ENCODE results near the gene SNED1. TPM values are rescaled to one million over a fixed set of nuclear protein-coding genes. Genes with fewer than 3 reads are reported as not detected.

The SNED1 gene
- total RNA-seq, 2 donors from 2014 or later = 0.66 to 4.5 TPM

- Mint-ChIP-seq H3K27me3 (ENCODE audit: insufficient read depth) (peaks cover 38% of the 10 kb centered on the region), H3K4me1 (peaks cover 1% of the 10 kb centered on the region), H3K36me3 (ENCODE audit: low read depth) (no peaks in the 10 kb centered on the region), H3K4me3 (peak overlapping the region; percentile 38), H3K27ac (no peak overlapping the region), H3K9me3 (peaks cover 6% of the 10 kb centered on the region)
- TF ChIP-seq CTCF (conservative IDR thresholded peaks at IDR 0.05) = no peak
- H3K27ac ChIP-seq (ENCODE audit: low read depth, low read length) = no peak overlapping the region
- H3K36me3 ChIP-seq (ENCODE audit: control insufficient read depth, insufficient read depth, low read length) = no peaks in the 10 kb centered on the region
- WGBS, 2 experiments (ENCODE audit: insufficient coverage in 1 of 2, insufficient read length in 1 of 2) = 0% methylated on average over 14 to 51 of the region's 51 CpGs
- no peak for DNase-seq
- H3K9me3 ChIP-seq (ENCODE audit: control insufficient read depth, low read length) = peaks cover 5% of the 10 kb centered on the region
- H3K4me3 ChIP-seq (ENCODE audit: low read length) = no peak overlapping the region
- no peaks in the 10 kb centered on the region for H3K4me1 ChIP-seq (ENCODE audit: control insufficient read depth, insufficient read depth, low read length)
- peaks cover 48% of the 10 kb centered on the region for H3K27me3 ChIP-seq (ENCODE audit: control insufficient read depth, insufficient read depth, low read length, poor library complexity, severe bottlenecking)
- no peak overlapping the region for H3K9ac ChIP-seq (ENCODE audit: extremely low read depth, low read length, poor library complexity, severe bottlenecking)
Observed at GRCh38 chr2:240998706-240998994, 232 bp downstream of the SNED1 start.

GRCh38 chr2:240998995-240999791 is 775 bp downstream of the SNED1 start:
- no peaks in the 10 kb centered on the region for H3K36me3 Mint-ChIP-seq (ENCODE audit: low read depth)
- H3K27me3 ChIP-seq (ENCODE audit: control insufficient read depth, insufficient read depth, low read length, poor library complexity, severe bottlenecking) = peaks cover 48% of the 10 kb centered on the region
- H3K9me3 ChIP-seq (ENCODE audit: control insufficient read depth, low read length) = peaks cover 10% of the 10 kb centered on the region
- H3K4me3 Mint-ChIP-seq = peak overlapping the region; percentile 38
- peaks cover 1% of the 10 kb centered on the region for H3K4me1 Mint-ChIP-seq
- no peak overlapping the region for H3K9ac ChIP-seq (ENCODE audit: extremely low read depth, low read length, poor library complexity, severe bottlenecking)
- DNase-seq = peak; percentile 67
- no peaks in the 10 kb centered on the region for H3K36me3 ChIP-seq (ENCODE audit: control insufficient read depth, insufficient read depth, low read length)
- no peak for TF ChIP-seq CTCF (conservative IDR thresholded peaks at IDR 0.05)
- no peak overlapping the region for H3K27ac ChIP-seq (ENCODE audit: low read depth, low read length)
- peaks cover 41% of the 10 kb centered on the region for H3K27me3 Mint-ChIP-seq (ENCODE audit: insufficient read depth)
- 13 to 25% methylated on average over 19 to 71 of the region's 71 CpGs for WGBS, 2 experiments (ENCODE audit: insufficient coverage in 1 of 2, insufficient read length in 1 of 2)
- no peak overlapping the region for H3K4me3 ChIP-seq (ENCODE audit: low read length)
- peaks cover 12% of the 10 kb centered on the region for H3K9me3 Mint-ChIP-seq
- no peaks in the 10 kb centered on the region for H3K4me1 ChIP-seq (ENCODE audit: control insufficient read depth, insufficient read depth, low read length)
- H3K27ac Mint-ChIP-seq = no peak overlapping the region

GRCh38 chr2:240999873-241000541 is 1.6 kb downstream of the SNED1 start:
- WGBS, 2 experiments (ENCODE audit: insufficient coverage in 1 of 2, insufficient read length in 1 of 2) = 91 to 92% methylated on average over 12 to 19 of the region's 19 CpGs
- peaks cover 48% of the 10 kb centered on the region for H3K27me3 ChIP-seq (ENCODE audit: control insufficient read depth, insufficient read depth, low read length, poor library complexity, severe bottlenecking)
- H3K4me3 ChIP-seq (ENCODE audit: low read length) = no peak overlapping the region
- Mint-ChIP-seq H3K4me1 (peaks cover 1% of the 10 kb centered on the region), H3K27me3 (ENCODE audit: insufficient read depth) (peaks cover 41% of the 10 kb centered on the region), H3K27ac (no peak overlapping the region), H3K36me3 (ENCODE audit: low read depth) (no peaks in the 10 kb centered on the region), H3K4me3 (peak overlapping the region; percentile 34), H3K9me3 (peaks cover 19% of the 10 kb centered on the region)
- no peaks in the 10 kb centered on the region for H3K36me3 ChIP-seq (ENCODE audit: control insufficient read depth, insufficient read depth, low read length)
- DNase-seq = peak; percentile 39
- no peak overlapping the region for H3K9ac ChIP-seq (ENCODE audit: extremely low read depth, low read length, poor library complexity, severe bottlenecking)
- peaks cover 12% of the 10 kb centered on the region for H3K9me3 ChIP-seq (ENCODE audit: control insufficient read depth, low read length)
- no peak for TF ChIP-seq CTCF (conservative IDR thresholded peaks at IDR 0.05)
- no peaks in the 10 kb centered on the region for H3K4me1 ChIP-seq (ENCODE audit: control insufficient read depth, insufficient read depth, low read length)
- H3K27ac ChIP-seq (ENCODE audit: low read depth, low read length) = no peak overlapping the region
